Endothelial cell of umbilical vein (primary cell): ENCODE results near the gene YDJC.

ENCODE experiments used
- CTCF ChIP-seq, 2 donors: IDR thresholded peaks; 1 replicate in 1 of 2; 2 replicates in 1 of 2; pipeline ENCODE4 v1.5.1; 2011; ENCODE audit warnings: low read length in 2 of 2, mild to moderate bottlenecking in 2 of 2, moderate library complexity in 2 of 2, control low read depth in 1 of 2, inconsistent platforms in 1 of 2, low read depth in 1 of 2; ENCODE audit not compliant: insufficient read depth in 1 of 2; ENCODE audit errors: extremely low read depth in 1 of 2
- JUN ChIP-seq: IDR thresholded peaks from 2 replicates; pipeline ENCODE4 v1.6.1; 2011; ENCODE audit warnings: borderline replicate concordance, low read depth; ENCODE audit not compliant: insufficient read length, insufficient read depth
- POLR2A ChIP-seq: IDR thresholded peaks from 2 replicates; pipeline ENCODE4 v1.6.1; 2012; ENCODE audit warnings: low read depth, mild to moderate bottlenecking, control low read depth, low read length
- POLR2AphosphoS5 ChIP-seq: IDR thresholded peaks from 2 replicates; pipeline ENCODE4 v1.6.1; 2012; ENCODE audit warnings: low read depth, mild to moderate bottlenecking, control low read depth, low read length, moderate library complexity; ENCODE audit not compliant: insufficient read depth

- TF ChIP-seq CTCF (IDR thresholded peaks at IDR 0.05; ENCODE audit: extremely low read depth in 1 of 2, insufficient read depth in 1 of 2, low read depth in 1 of 2, low read length in 2 of 2) (no peak), POLR2A (no peak), JUN (no peak), POLR2AphosphoS5 (no peak)
Measured at GRCh38 chr22:21626073-21626734, 3.6 kb downstream of the YDJC start.
